GM12891 (cell line): ENCODE measurements around the gene THBD.

Experiments used
- POLR2A ChIP-seq: IDR thresholded peaks from 2 replicates; pipeline ENCODE4 v1.6.1; 2011; ENCODE audit warnings: low read depth, low read length, control low read depth
- POLR2AphosphoS5 ChIP-seq: IDR thresholded peaks from 2 replicates; pipeline ENCODE4 v1.6.1; 2011; ENCODE audit warnings: low read depth, low read length, control low read depth
- POU2F2 ChIP-seq: IDR thresholded peaks from 2 replicates; pipeline ENCODE4 v1.6.1; 2011; ENCODE audit warnings: low read depth, mild to moderate bottlenecking, control low read depth, low read length, moderate library complexity
- SPI1 ChIP-seq: IDR thresholded peaks from 2 replicates; pipeline ENCODE4 v1.6.1; 2011; ENCODE audit warnings: low read depth, low read length, control low read depth
- TAF1 ChIP-seq: IDR thresholded peaks from 2 replicates; pipeline ENCODE4 v1.6.1; 2011; ENCODE audit warnings: low read depth, low read length, control low read depth

GRCh38 chr20:23036371-23036770 lies 13.1 kb downstream of the THBD start:
- TF ChIP-seq POLR2A (no peak), POLR2AphosphoS5 (no peak), SPI1 (no peak), TAF1 (no peak), POU2F2 (no peak)
